LNCaP clone FGC (cell line): ENCODE data around the gene TRAM2.
A peak's percentile ranks its signal among the peaks of the same experiment; 100 is the strongest.

Experiments
- DNase-seq: peaks from one replicate; pipeline ENCODE4 v3.0.0-alpha.2; 2011; ENCODE audit warnings: low read depth
- H3K4me3 ChIP-seq: 2 replicates; pipeline ENCODE4 v1.5.1; 2011; ENCODE audit warnings: mild to moderate bottlenecking, low read depth, low read length, control low read depth
- TF ChIP-seq, protein P1 (sequence below): IDR thresholded peaks from 2 replicates; pipeline ENCODE4 v1.5.1; 2012; ENCODE audit warnings: mild to moderate bottlenecking; ENCODE audit not compliant: control insufficient read depth, insufficient read depth; ENCODE audit errors: extremely low read depth

Gene TRAM2, protein sequence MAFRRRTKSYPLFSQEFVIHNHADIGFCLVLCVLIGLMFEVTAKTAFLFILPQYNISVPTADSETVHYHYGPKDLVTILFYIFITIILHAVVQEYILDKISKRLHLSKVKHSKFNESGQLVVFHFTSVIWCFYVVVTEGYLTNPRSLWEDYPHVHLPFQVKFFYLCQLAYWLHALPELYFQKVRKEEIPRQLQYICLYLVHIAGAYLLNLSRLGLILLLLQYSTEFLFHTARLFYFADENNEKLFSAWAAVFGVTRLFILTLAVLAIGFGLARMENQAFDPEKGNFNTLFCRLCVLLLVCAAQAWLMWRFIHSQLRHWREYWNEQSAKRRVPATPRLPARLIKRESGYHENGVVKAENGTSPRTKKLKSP

GRCh38 chr6:52577022-52577777 lies at the start of gene TRAM2:
TSS of gene TRAM2 (minus strand) at chr6:52577060. CDS start at chr6:52576915, 145 bp downstream.
- DNase-seq = peak; percentile 6
- H3K4me3 ChIP-seq = peak within 1 kb of the TSS; percentile 67
- TF ChIP-seq, protein P1, sequence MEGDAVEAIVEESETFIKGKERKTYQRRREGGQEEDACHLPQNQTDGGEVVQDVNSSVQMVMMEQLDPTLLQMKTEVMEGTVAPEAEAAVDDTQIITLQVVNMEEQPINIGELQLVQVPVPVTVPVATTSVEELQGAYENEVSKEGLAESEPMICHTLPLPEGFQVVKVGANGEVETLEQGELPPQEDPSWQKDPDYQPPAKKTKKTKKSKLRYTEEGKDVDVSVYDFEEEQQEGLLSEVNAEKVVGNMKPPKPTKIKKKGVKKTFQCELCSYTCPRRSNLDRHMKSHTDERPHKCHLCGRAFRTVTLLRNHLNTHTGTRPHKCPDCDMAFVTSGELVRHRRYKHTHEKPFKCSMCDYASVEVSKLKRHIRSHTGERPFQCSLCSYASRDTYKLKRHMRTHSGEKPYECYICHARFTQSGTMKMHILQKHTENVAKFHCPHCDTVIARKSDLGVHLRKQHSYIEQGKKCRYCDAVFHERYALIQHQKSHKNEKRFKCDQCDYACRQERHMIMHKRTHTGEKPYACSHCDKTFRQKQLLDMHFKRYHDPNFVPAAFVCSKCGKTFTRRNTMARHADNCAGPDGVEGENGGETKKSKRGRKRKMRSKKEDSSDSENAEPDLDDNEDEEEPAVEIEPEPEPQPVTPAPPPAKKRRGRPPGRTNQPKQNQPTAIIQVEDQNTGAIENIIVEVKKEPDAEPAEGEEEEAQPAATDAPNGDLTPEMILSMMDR = peak; percentile 19; the same call in 1 of the 2 replicates

GRCh38 chr6:52622810-52623209 lies 46.0 kb upstream of the TRAM2 start:
- TF ChIP-seq, protein P1 = no peak
- H3K4me3 ChIP-seq = no peak overlapping the region
- no peak for DNase-seq

- no peak for DNase-seq
- TF ChIP-seq, protein P1 = no peak
- no peak overlapping the region for H3K4me3 ChIP-seq
These were observed 44.8 kb upstream of the TRAM2 start for GRCh38 chr6:52621631-52622030.

DNA sequence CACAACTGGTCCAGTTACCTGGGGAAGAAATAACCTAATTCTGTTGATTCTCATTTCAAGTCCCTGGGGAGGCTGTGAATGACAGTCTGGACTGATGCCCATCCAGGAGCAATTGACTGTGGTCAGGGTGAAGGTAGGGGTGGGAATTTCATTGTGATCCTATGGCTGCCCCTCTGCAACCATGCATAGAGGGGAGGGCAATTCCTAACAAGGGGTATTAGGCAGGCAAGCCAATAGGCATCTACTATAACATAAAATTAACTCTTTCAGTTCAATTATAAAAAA lies 44.0 kb upstream of the TRAM2 start:
- no peak for DNase-seq

DNA sequence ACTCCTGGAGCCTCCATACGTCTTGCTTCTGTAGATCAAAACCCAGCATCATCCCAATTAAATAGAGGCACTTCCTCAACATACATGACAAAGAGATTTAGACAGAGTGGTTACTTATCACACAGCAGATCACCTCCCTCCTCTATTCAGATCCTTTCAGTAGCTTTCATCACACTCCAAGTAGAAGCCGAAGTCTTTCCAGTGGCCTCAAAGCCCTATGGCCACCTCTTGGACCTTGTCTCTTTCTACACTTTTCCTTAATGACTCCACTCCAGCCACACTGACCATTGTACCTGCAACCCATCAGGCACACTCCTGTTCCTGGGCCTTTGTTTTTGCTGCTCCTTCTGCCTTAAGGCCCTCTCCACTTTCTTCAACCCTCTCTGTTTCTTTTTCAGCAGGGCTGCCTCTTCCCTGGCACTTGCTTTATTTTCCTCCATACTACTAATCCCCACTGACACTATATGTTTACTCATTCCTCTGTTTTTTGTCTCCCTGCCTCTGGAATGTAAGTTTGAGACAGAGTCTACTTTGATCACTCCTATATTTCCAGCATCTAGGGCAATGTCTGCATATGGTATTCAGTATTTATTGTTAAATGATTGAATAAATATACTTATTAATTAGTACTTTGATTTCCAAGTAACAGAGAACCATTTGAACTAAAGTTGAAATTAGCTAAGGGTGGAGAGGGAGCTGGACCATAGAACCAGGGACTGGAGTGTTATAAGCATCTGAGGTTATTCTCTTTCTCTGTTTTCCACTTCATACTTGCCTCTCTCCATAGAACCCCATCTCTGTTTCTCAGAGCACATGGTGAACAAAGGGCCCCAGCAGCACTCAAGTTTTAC lies 43.4 kb upstream of the TRAM2 start:
- TF ChIP-seq, protein P1 = no peak
- DNase-seq = no peak
- no peak overlapping the region for H3K4me3 ChIP-seq

More for the DNA sequence above, 44.0 kb upstream of the TRAM2 start:
- no peak overlapping the region for H3K4me3 ChIP-seq
- TF ChIP-seq, protein P1 = no peak

GRCh38 chr6:52617087-52617486 lies 40.2 kb upstream of the TRAM2 start:
- H3K4me3 ChIP-seq = no peak overlapping the region
- TF ChIP-seq, protein P1 = no peak
- DNase-seq = peak; percentile 49
